PC-9 (cell line): ENCODE data around the gene FUT8. TPM values are rescaled to one million over a fixed set of nuclear protein-coding genes. Genes with fewer than 3 reads are reported as not detected.

Experiments used
- BruUV-seq: library from RNA; stranded (reverse); fragments of 400-500 nt; replicated peaks from 2 replicates; lab custom pipeline; 2021; lab: Mats Ljungman, UMichigan
- CTCF ChIA-PET: fragments of 300-600 bp; sonication (Branson Sonifier 250); formaldehyde crosslinking; loops from one replicate; lab custom pipeline; 2022; ENCODE audit warnings: antibody characterized with exemption; lab: Charles Lee
- POLR2A ChIA-PET: fragments of 300-600 bp; sonication (Branson Sonifier 250); formaldehyde crosslinking; loops from one replicate; lab custom pipeline; 2022; ENCODE audit warnings: antibody characterized with exemption; ENCODE audit not compliant: unreplicated experiment; lab: Charles Lee
- DNase-seq, 2 experiments: peaks; one replicate each; pipeline versions ENCODE4 v3.0.0 to v3.0.0-alpha.2; 2015 to 2022; ENCODE audit warnings: mixed read lengths in 1 of 2
- H2AFZ ChIP-seq: fragments of 200-600 bp; sonication (generic); 2 replicates; pipeline ENCODE4 v1.8.1; 2017; ENCODE audit warnings: antibody characterized with exemption
- H3F3A ChIP-seq: fragments of 200-600 bp; sonication (generic); 2 replicates; pipeline ENCODE4 v1.8.1; 2017; ENCODE audit warnings: antibody characterized with exemption, mild to moderate bottlenecking, low read depth; ENCODE audit not compliant: insufficient read depth
- H3K27ac ChIP-seq: fragments of 200-600 bp; sonication (generic); 2 replicates; pipeline ENCODE4 v1.6.1; 2016; ENCODE audit warnings: mixed run types
- H3K27me3 ChIP-seq: fragments of 200-600 bp; sonication (generic); 2 replicates; pipeline ENCODE4 v1.6.1; 2016; ENCODE audit warnings: low read depth, mixed run types; ENCODE audit not compliant: insufficient read depth
- H3K36me3 ChIP-seq: fragments of 200-600 bp; sonication (generic); 2 replicates; pipeline ENCODE4 v1.6.1; 2016; ENCODE audit warnings: low read depth, mixed run types
- H3K4me1 ChIP-seq: fragments of 200-600 bp; sonication (generic); replicated peaks from 2 replicates; pipeline ENCODE4 v1.6.1; 2016; ENCODE audit warnings: mixed run types; ENCODE audit not compliant: insufficient read depth
- H3K4me2 ChIP-seq: fragments of 200-600 bp; sonication (generic); 2 replicates; pipeline ENCODE4 v1.6.1; 2017; ENCODE audit warnings: mixed run types
- H3K4me3 ChIP-seq: fragments of 200-600 bp; sonication (generic); 2 replicates; pipeline ENCODE4 v1.6.1; 2016; ENCODE audit warnings: mixed run types
- H3K79me2 ChIP-seq: fragments of 200-600 bp; sonication (generic); 2 replicates; pipeline ENCODE4 v1.6.1; 2017; ENCODE audit warnings: low read depth, mixed run types
- H3K9me2 ChIP-seq: fragments of 200-600 bp; sonication (generic); 2 replicates; pipeline ENCODE4 v1.8.1; 2017; ENCODE audit warnings: mild to moderate bottlenecking; ENCODE audit not compliant: insufficient read depth
- H3K9me3 ChIP-seq: fragments of 200-600 bp; sonication (generic); 2 replicates; pipeline ENCODE4 v1.8.1; 2016; ENCODE audit warnings: low read depth; ENCODE audit not compliant: insufficient read depth
- H4K20me1 ChIP-seq: fragments of 200-600 bp; sonication (generic); 2 replicates; pipeline ENCODE4 v1.8.1; 2017; ENCODE audit not compliant: insufficient read depth
- CTCF ChIP-seq: fragments of 200-600 bp; sonication (generic); conservative IDR thresholded peaks from 2 replicates; pipeline ENCODE4 v1.6.1; 2017; ENCODE audit warnings: mixed run types, antibody characterized with exemption, mild to moderate bottlenecking, moderate library complexity
- EZH2 ChIP-seq: fragments of 200-600 bp; sonication (generic); IDR thresholded peaks from 2 replicates; pipeline ENCODE4 v1.8.0; 2017; ENCODE audit warnings: antibody characterized with exemption, low read depth
- intact Hi-C: fragments of 100-400 bp; cut with micrococcal nuclease; formaldehyde crosslinking; loops from one replicate; pipeline ENCODE4 v1.10.0; 2022; ENCODE audit not compliant: unreplicated experiment
- total RNA-seq: library from RNA; stranded (reverse); gene quantifications from 2 replicates; pipeline ENCODE4 v1.2.3, GENCODE V29; 2021

The FUT8 gene
- total RNA-seq, 1 experiment from 2014 or later, result 134 TPM

DNA sequence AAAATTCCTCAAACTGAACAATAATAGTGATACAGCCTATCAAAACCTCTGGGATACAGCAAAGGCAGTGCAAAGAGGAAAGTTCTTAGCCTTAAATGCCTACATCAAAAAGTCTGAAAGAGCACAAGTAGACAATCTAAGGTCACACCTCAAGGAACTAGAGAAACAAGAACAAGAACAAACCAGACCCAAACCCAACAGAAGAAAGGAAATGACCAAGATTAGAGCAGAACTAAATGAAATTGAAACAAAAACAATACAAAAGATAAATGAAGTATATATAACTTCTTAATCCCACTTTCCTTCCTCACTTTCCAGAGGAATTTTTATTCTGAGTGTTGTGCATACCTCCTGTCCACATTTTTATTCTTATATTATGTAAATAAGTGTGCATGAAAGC lies 192.0 kb downstream of the FUT8 start:
- H3K27me3 ChIP-seq, result no peaks in the 10 kb centered on the region
- peaks cover 32% of the 10 kb centered on the region; the same call in 1 of the 2 replicates for H3F3A ChIP-seq
- H4K20me1 ChIP-seq, result peaks cover 16% of the 10 kb centered on the region
- H3K4me3 ChIP-seq, result no peak overlapping the region
- CTCF ChIA-PET, result no interaction called here
- H3K9me3 ChIP-seq, result no peaks in the 10 kb centered on the region
- no peaks in the 10 kb centered on the region for H3K36me3 ChIP-seq
- H3K79me2 ChIP-seq, result peaks cover 81% of the 10 kb centered on the region
- H2AFZ ChIP-seq, result no peak overlapping the region
- TF ChIP-seq EZH2 (no peak), CTCF (no peak)
- DNase-seq, result no peak
- H3K4me2 ChIP-seq, result no peak overlapping the region
- H3K27ac ChIP-seq, result no peak overlapping the region
- no peaks in the 10 kb centered on the region for H3K4me1 ChIP-seq
- intact Hi-C loops, result no loop called here
- no TSS peak for BruUV-seq
- POLR2A ChIA-PET, result no interaction called here
- H3K9me2 ChIP-seq, result no peaks in the 10 kb centered on the region; the same call in 1 of the 2 replicates

GRCh38 chr14:65604936-65605335 lies 192.4 kb downstream of the FUT8 start:
- no peaks in the 10 kb centered on the region for H3K9me3 ChIP-seq
- no peak for TF ChIP-seq EZH2
- 0 out of 2 replicates have a peak, but pooled peaks have one; percentile 26 for TF ChIP-seq CTCF
- intact Hi-C loops, result loop anchor here (5.0 kb wide), 1 partner anchor 183 kb away; no protein-coding TSS in a partner anchor
- no peak overlapping the region for H2AFZ ChIP-seq
- no peak for DNase-seq
- no peaks in the 10 kb centered on the region for H3K4me1 ChIP-seq
- no TSS peak for BruUV-seq
- no peaks in the 10 kb centered on the region; the same call in 1 of the 2 replicates for H3K9me2 ChIP-seq
- H3K79me2 ChIP-seq, result peaks cover 79% of the 10 kb centered on the region
- ChIA-PET CTCF (no interaction called here), POLR2A (no interaction called here)
- peaks cover 16% of the 10 kb centered on the region for H4K20me1 ChIP-seq
- H3K27me3 ChIP-seq, result no peaks in the 10 kb centered on the region
- no peak overlapping the region for H3K4me3 ChIP-seq
- no peak overlapping the region for H3K27ac ChIP-seq
- no peaks in the 10 kb centered on the region for H3K36me3 ChIP-seq
- no peak overlapping the region for H3K4me2 ChIP-seq
- peaks cover 33% of the 10 kb centered on the region; the same call in 1 of the 2 replicates for H3F3A ChIP-seq

- no peak for TF ChIP-seq CTCF
- TF ChIP-seq EZH2, result no peak
- POLR2A ChIA-PET, result no interaction called here
- CTCF ChIA-PET, result no interaction called here
- Histone ChIP-seq H3K36me3 (no peaks in the 10 kb centered on the region), H3K9me3 (no peaks in the 10 kb centered on the region), H3F3A (peaks cover 23% of the 10 kb centered on the region; the same call in 1 of the 2 replicates), H3K9me2 (no peaks in the 10 kb centered on the region; the same call in 1 of the 2 replicates), H3K4me1 (no peaks in the 10 kb centered on the region), H2AFZ (no peak overlapping the region), H3K4me2 (no peak overlapping the region), H4K20me1 (peaks cover 13% of the 10 kb centered on the region), H3K79me2 (peaks cover 72% of the 10 kb centered on the region), H3K27me3 (no peaks in the 10 kb centered on the region), H3K4me3 (no peak overlapping the region), H3K27ac (no peak overlapping the region)
- BruUV-seq, result no TSS peak
- intact Hi-C loops, result loop anchor here (5.0 kb wide), 1 partner anchor 184 kb away; no protein-coding TSS in a partner anchor
- no peak for DNase-seq
Measured at GRCh38 chr14:65606460-65606859, 193.9 kb downstream of the FUT8 start.
